HG02943 (cell line): ENCODE data around the gene TNRC6B.

Source experiments
- ATAC-seq: cut with Tn5 transposase; IDR thresholded peaks from one replicate; pipeline ENCODE4 v1.9.1; 2021; ENCODE audit warnings: mild to moderate bottlenecking, low read depth, moderate library complexity; ENCODE audit not compliant: unreplicated experiment

Gene TNRC6B

DNA sequence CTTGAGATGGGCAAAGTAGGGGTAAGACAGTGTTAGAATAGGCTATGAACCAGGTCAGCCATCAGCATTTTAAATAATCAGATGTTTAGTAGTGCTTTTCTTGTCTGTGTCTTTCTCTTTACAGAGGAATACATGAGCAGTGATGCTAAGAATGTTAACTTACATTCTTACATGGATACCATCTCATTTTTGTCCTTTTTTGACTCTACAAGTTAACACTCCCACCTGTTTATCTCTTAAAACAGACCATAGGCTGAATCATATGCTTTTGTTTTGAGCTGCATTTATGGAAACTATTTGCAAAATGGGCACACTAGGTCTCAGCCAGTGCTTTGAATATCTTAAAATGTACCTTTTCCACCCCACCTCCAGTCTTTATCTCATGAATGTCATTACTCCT, 143.0 kb downstream of the TNRC6B start:
- no peak for ATAC-seq

GRCh38 chr22:40322021-40322420, 144.3 kb downstream of the TNRC6B start:
- ATAC-seq, result no peak

- ATAC-seq, result no peak
Observed at GRCh38 chr22:40322818-40323447, 145.2 kb downstream of the TNRC6B start.

DNA sequence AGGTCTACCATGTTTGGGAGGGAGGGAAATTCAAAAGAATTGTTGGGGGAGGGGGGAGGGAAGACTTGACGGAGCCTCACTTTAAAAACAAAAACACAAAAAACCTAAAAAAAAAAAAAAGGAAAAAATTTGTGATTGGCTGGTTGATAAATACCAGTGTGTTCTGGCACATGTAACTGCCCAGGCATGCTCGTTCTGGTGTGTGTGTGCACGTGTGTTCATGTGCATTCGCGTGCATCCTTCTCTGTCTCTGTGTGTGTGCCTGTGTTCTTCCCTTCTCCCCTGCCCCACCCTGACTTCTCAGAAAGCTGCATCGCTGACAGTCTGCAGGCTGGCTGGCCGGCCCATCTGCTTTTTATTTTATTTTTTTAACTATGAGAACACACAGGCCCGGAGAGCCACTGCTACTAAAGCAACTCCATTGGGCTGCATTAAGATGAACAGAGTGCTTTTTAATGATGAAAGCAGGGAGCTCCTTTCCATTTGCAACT, 146.0 kb downstream of the TNRC6B start:
- ATAC-seq, result no peak

DNA sequence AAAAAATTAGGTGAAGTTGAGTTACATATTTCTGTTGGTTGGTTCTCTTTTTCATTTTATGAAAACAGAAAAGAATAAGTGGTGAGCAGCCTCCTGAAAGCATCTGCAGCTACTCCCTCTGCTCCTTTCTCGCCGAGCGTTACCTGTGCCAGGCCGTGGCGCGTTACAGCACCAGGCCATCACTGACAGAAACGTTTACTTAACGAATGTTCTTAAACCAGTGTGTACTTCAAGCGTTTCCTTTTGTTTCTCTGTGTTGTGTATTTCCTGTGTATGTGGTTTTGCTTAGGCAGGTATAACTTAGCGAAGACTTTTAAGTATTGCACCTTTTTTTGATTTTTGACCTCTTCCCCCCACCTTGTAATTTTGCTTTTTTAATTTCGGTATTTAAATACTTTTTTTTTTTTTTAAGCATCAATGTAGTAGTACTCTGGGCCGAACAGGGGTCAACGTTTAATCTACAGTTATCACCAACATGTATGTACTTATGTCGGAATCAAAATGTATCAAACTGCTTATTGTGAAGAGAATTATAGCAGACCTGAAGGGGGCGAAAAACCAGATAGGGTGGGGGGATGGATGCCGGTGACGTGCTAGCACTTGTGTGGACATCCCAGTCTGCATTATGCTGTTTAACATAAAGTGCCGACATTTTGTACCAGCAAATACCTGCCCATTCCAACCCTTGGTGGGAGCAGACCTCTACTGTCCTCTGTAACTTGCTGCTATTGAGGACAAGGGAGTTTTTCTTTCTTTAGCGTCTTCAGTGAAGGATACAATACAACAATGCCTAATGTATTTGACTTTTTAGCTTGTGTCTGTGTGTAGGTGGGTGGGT, 147.0 kb downstream of the TNRC6B start:
- no peak for ATAC-seq

DNA sequence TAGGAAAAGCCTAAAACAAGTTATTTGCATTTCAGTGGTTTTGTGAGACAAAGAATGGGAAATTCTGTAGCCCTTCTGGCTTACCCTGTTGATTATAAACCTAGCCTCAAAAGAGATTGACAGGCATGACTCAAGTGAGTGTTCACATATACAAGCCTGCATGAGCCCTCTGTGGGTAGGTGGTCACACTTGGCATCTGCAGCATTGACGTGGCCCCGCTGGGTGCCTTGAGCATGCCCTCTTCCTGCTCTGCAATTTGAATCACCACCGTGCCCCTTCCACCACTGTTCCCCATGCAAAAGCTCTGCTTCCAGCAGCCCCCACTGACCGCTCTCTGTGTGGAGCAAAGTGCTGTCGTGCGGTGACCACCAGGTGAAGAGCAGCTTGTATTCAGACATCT, 147.6 kb downstream of the TNRC6B start:
- ATAC-seq, result no peak

- no peak for ATAC-seq
Observed at GRCh38 chr22:40326905-40327735, 149.4 kb downstream of the TNRC6B start.

DNA sequence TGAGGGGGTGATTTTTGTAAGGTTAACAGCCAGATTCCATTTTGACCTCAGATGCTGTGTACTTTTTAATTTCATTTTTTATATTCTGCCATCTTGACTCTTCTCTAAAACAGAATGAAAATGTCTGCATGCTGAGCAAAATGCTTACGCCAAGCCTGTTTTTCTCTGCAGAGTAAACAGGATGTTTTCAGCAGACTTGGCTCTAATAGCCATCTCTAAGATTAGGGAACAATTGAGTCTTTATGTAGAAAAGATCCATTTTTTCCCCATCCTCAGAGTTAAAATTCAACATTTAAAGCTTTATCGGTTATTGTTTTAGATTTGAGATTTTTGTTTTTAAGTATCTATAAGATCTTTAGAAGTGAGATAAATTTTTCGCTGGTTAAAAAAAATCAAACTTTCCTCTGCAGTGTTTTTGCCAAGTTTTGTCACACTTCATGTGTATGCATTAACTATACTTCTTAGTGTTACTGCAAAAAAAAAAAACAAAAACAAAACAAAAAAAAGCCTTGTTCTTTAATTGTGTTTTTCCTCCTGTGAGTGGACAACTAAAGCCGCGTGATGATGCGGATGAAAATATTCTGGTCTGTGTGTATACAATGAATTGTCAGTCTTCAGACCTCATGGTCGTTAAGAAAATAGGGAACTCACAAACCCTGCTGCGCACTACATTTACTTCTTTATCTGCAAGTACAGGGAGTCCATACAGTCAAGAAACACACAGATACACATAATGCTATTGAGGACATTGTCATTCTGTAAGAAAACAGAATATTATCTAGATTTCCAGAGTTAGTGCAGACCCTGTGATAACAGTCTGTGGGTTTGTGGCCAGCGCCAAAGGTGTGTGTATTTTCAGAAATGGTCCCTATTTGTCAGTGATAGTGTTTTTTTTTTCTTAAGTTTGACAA, 151.1 kb downstream of the TNRC6B start:
- no peak for ATAC-seq

DNA sequence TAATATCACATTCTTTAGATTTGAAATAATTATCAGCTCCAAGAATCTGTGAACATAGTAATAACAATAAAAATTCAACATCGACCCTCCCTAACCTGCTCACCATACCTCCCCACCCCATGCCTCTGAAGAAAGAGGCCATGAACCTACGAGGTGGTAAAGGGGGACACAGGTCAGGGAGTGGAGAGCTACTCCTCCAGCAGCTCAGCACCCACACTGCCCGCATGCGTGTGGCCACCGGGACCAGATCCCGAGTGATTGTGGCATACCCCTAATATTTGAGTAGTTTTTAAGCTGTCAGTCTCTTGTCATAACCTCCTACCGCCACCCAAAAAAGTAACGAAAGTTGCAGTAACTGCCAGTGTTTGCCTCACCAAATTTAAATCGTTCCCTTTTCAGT, 151.7 kb downstream of the TNRC6B start:
- ATAC-seq, result no peak

DNA sequence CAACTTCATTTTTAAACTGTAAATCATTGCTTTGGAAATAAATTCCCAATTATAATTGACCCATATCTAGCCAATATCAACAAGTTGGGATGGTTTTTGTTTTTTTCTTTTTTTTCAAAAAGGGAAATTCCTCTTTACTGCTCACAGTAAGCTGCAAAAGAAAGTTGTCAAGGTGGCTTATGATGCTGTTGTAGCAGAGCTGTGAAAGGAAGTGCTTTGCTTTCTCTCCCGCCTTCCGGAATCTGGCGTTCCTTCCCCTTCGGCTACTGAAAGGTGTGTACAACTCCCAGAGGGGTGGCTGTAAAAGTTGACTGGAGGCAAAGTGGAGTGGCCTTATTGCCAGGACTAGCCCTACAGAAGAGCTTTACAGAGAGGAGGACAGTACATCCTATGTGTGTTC, 152.4 kb downstream of the TNRC6B start:
- no peak for ATAC-seq

- ATAC-seq, result no peak
Observed at GRCh38 chr22:40330615-40331014, 152.9 kb downstream of the TNRC6B start.

DNA sequence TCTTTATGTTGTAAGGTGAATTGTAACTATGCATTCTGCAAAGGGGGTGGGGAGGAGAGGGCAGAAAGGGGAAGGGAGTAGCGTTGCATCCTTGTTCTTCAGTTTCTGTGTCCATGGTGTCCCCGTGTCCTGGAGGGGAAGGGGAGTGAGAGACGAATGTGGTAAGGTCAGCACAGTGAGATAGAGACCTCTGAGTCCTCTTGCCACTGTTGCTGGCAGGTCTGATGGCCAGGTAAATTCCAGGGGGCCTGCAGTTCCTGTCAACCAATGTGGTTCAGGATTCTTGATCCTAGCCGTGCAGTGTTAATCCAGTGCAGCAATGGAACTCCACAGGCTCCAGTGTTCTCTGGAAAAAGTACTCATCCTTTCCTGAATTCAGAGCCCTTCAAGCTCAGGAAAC, 154.0 kb downstream of the TNRC6B start:
- no peak for ATAC-seq

DNA sequence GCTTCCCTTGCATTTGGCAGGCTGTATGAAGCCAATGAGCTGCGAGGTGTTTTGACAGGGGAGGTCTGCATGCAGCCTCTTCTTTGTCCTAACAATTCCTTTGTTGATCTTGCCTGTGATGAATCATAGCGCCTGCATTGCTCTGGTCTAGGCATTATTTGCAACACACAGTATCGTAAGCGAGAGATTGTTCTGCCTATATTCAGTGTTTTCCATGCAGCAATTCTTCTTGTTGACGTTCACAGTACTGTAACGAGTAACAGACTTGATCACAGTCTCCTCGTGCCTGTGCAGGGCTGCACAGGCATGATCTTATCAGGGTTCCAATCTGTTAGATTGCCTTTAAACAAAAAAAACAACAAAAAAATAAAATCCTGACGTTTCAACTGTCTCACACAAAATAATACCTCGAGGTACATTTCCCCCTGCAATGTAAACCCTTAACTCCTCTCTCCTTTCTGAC, 154.6 kb downstream of the TNRC6B start:
- ATAC-seq, result no peak

DNA sequence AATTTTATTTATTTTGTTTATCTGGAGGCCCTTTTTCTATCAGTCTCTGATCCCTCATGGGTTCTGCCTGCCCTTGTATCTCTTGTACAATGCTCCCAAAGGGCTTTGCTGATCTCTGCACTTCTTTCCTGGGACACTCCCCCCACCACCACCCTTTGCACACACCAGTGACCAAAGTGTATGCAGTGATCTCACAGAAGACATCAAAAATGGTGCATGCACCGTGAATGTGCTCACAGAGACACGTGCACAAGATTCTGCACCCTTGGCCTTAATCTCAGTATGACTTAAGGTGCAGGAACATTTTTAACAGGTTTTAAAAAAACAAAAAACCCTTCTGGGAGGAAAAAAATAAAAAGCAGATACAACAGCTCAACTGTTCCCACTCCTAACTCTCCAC, 156.3 kb downstream of the TNRC6B start:
- no peak for ATAC-seq

- ATAC-seq, result no peak
Observed at GRCh38 chr22:40334899-40335298, 157.2 kb downstream of the TNRC6B start.

- no peak for ATAC-seq
Observed at GRCh38 chr22:40335358-40335757, 157.6 kb downstream of the TNRC6B start.

DNA sequence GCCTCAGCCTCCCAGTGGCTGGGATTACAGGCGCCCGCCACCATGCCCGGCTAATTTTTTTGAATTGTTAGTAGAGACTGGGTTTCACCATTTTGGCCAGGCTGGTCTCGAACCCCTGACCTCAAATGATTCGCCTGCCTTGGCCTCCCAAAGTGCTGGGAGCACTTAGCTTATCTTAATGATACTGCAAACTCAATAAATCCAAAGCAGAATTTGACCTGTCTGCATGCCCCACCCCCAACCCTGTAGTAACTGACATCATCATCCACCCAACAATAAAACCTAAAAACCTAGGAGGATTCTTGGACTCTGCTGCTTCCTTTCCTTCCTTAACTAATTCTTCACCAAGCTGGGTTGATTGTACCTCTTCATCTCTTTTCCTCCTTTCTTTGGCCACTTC, 162.3 kb downstream of the TNRC6B start:
- ATAC-seq, result no peak

GRCh38 chr22:40341604-40342003, 163.9 kb downstream of the TNRC6B start:
- ATAC-seq, result no peak

DNA sequence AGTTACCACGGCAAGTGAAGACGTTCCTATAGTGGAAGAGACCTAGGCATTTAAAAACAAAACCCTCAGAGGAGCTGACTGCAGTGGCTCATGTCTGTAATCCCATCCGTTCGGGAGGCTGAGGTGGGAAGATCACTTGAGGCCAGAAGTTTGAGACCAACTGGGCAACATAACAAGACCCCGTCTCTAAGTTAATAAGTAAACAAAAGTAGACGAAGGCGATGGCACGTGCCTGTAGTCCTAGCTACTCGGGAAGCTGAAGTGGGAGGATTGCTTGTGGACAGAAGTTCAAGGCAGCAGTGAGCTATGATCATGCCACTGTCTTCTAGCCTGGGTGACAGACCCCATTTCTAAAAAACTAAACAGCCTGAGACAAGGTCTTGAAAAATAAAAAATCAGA, 164.8 kb downstream of the TNRC6B start:
- ATAC-seq, result no peak

DNA sequence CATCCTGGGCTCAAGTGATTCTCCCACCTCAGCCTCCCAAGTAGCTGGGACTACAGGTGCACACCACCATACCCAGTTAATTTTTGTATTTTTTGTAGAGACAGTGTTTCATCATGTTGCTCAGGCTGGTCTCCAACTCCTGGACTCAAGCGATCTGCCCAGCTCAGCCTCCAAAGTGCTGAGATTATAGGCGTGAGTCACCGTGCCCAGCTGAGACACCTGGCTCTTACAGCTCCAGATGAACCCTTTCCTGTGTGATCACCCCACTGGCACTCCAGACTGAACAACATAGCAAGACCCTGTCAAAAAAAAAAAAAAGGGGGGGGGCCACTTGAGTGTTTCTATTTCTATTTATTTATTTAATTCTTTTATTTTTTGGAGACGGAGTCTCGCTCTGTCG, 167.5 kb downstream of the TNRC6B start:
- ATAC-seq, result no peak
